T-helper 9 cell (primary cell): Measurements from ENCODE around the gene FGD4.

Source experiments
- DNase-seq: peaks from one replicate; pipeline ENCODE4 v3.0.0-alpha.2; 2020

FGD4 gene

GRCh38 chr12:32457251-32458025 lies 58.1 kb downstream of the FGD4 start:
- no peak for DNase-seq

GRCh38 chr12:32460638-32461037 lies 61.3 kb downstream of the FGD4 start:
- DNase-seq, result no peak

- no peak for DNase-seq
Observed at GRCh38 chr12:32462908-32463307, 63.5 kb downstream of the FGD4 start.

- DNase-seq, result no peak
Observed at GRCh38 chr12:32466187-32466586, 66.8 kb downstream of the FGD4 start.

- DNase-seq, result no peak
Observed at GRCh38 chr12:32466986-32467711, 67.8 kb downstream of the FGD4 start.

- DNase-seq, result no peak
Observed at GRCh38 chr12:32467959-32468863, 68.9 kb downstream of the FGD4 start.

- no peak for DNase-seq
Observed at GRCh38 chr12:32470936-32471470, 71.6 kb downstream of the FGD4 start.

- DNase-seq, result no peak
Observed at GRCh38 chr12:32471591-32472001, 72.2 kb downstream of the FGD4 start.

- DNase-seq, result no peak
Observed at GRCh38 chr12:32475724-32476123, 76.4 kb downstream of the FGD4 start.

- DNase-seq, result no peak
Observed at GRCh38 chr12:32476446-32476845, 77.1 kb downstream of the FGD4 start.

GRCh38 chr12:32477714-32478113 lies 78.4 kb downstream of the FGD4 start:
- no peak for DNase-seq

- no peak for DNase-seq
Observed at GRCh38 chr12:32478166-32478565, 78.8 kb downstream of the FGD4 start.

- no peak for DNase-seq
Observed at GRCh38 chr12:32478858-32479725, 79.7 kb downstream of the FGD4 start.

- no peak for DNase-seq
Observed at GRCh38 chr12:32482226-32482625, 82.9 kb downstream of the FGD4 start.

- DNase-seq, result no peak
Observed at GRCh38 chr12:32483499-32483898, 84.1 kb downstream of the FGD4 start.

GRCh38 chr12:32483993-32484392 lies 84.6 kb downstream of the FGD4 start:
- DNase-seq, result no peak

GRCh38 chr12:32486158-32486557 lies 86.8 kb downstream of the FGD4 start:
- no peak for DNase-seq

GRCh38 chr12:32488132-32488531 lies 88.8 kb downstream of the FGD4 start:
- DNase-seq, result no peak

- DNase-seq, result no peak
Observed at GRCh38 chr12:32489070-32489469, 89.7 kb downstream of the FGD4 start.

- no peak for DNase-seq
Observed at GRCh38 chr12:32490801-32491200, 91.4 kb downstream of the FGD4 start.

- no peak for DNase-seq
Observed at GRCh38 chr12:32493282-32493681, 93.9 kb downstream of the FGD4 start.

- no peak for DNase-seq
Observed at GRCh38 chr12:32494656-32495055, 95.3 kb downstream of the FGD4 start.
